Stimulated activated CD4-positive, alpha-beta T cell treated with anti-CD3 and anti-CD28 coated beads, Interleukin-1b, Interleukin-23, amount 100 ng/mL, for 48 hours (primary cell): ENCODE measurements around the gene SULF2.

ENCODE experiments used
- DNase-seq: peaks from one replicate; pipeline ENCODE4 v3.0.0-alpha.2; 2020

Gene SULF2

GRCh38 chr20:47733892-47734291, 51.4 kb downstream of the SULF2 start:
- no peak for DNase-seq

- no peak for DNase-seq
Measured at GRCh38 chr20:47730744-47731143, 54.5 kb downstream of the SULF2 start.

GRCh38 chr20:47729472-47729871, 55.8 kb downstream of the SULF2 start:
- DNase-seq = no peak

DNA sequence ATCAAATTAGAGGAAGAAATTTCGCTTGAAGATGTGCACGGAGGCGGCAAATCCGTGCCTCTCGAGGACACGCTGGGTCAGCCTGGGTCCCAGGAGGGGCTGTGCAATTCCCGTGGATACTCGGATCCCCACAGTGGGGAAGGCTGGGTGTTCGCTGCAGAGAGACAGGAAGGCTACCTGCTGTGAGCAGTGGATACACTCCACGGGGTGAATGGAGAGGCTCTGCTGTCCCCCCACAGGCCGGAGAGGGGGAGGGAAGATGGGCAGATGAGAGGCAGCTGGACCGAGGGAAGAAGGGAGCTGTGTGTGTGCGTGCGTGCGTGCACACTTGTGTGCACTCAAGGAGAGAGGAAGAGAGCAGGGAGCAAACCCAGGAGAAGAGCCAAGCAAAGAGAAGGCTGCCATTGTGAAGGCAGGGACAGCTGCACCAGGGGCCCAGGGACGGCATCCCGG, 57.3 kb downstream of the SULF2 start:
- DNase-seq = no peak

DNA sequence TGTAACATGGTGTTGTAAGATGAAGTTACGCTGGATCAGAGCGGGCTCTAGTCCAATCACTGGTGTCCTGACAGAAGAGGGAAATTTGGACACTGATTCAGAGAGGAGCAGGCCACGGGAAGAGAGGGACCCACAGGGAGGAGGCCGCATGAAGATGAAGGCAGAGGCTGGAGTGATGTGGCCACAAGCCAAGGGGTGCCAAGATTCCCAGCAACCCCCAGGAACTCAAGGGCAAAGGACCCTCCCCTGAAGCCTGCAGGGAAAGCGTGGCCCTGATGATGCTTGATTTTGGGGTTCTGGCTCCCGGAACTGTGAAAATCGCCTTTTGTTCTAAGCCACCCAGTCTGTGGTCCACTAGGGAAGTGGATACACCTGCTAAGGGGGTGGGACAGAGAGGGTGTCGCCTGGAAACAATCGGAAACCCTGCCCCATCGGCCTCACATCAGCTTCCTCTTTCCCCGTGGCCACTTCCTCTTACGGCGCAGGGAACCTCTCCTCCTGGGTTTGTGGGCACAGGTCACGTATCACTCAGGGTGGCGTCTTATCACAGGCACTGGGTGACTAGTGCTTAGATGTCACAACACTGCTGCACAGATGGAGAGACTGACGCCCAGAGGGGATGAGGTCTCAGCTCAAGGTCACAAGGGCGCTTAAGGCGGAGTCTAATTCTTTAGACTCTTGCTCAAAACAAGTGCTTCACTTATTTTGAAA, 58.0 kb downstream of the SULF2 start:
- peak; percentile 84 for DNase-seq

DNA sequence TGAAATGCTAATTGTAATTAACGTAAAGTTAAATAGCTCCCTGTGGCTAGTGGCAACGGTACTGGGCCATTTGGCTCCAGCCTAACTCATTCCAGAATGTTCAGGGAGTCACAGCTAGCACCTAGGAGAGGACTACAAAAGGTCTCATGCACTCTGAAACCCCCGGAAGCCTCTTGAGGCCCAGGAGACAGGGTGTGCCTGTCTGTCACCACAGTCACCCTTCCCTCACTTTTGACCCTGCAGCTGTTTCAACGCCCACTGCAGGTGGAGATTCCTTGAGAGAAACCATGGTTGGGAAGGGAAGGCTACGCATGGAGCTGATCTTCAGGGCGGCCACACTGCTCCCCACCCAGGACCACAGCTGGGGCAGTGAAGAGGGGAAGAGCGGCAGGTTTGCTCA, 58.6 kb downstream of the SULF2 start:
- DNase-seq = no peak

GRCh38 chr20:47725248-47725973, 59.9 kb downstream of the SULF2 start:
- DNase-seq = peak; percentile 84

DNA sequence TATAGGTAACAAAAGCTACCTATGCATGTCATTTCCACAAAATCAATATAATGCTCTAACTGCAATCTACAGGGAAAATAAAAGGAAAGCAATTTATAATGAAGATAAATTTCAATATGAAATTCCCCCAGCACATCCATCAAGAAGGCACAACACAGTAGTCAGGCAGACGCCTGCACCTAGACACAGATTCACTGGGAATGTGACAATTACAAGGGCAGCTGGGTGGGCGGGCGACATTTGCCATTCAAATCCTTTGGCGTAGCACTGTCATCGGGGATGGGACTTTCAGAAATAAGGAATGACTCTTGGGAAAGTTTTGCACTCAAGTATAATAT, 60.4 kb downstream of the SULF2 start:
- no peak for DNase-seq

GRCh38 chr20:47724396-47724795, 60.9 kb downstream of the SULF2 start:
- DNase-seq = no peak

DNA sequence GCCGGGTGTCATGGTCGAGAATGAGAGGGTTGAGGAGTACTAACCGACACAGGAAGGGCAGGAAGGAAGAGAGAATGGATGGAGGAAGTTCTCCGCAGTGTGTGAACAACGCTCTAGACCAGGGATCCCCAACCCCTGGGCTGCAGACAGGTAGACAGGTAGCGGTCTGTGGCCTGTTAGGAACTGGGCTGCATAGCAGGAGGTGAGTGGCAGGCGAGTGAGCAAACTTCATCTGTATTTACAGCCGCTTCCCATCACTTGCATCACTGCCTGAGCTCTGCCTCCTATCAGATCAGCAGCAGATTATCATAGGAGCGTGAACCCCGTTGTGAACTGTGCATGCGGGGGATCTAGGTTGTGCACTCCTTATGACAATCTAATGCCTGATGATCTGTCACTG, 62.0 kb downstream of the SULF2 start:
- no peak for DNase-seq

GRCh38 chr20:47720636-47721427, 64.4 kb downstream of the SULF2 start:
- DNase-seq = no peak

DNA sequence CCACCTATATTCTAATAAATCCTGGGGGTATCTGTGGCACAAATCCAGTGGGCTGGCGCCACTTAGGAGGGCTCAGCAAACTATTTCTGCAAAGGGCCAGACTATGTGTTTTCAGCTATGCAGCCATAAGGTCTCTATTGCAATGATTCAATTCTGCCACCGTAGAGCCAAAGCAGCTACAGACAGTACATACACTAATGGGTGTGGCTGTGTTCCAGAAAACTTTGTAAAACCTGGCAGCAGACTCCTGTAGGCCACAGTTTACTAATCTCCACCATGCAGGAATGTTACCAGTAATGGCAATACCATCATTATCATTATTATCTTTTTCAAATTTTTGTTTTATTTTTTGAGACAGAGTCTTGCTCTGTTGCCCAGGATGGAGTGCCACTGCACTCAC, 65.7 kb downstream of the SULF2 start:
- DNase-seq = no peak

DNA sequence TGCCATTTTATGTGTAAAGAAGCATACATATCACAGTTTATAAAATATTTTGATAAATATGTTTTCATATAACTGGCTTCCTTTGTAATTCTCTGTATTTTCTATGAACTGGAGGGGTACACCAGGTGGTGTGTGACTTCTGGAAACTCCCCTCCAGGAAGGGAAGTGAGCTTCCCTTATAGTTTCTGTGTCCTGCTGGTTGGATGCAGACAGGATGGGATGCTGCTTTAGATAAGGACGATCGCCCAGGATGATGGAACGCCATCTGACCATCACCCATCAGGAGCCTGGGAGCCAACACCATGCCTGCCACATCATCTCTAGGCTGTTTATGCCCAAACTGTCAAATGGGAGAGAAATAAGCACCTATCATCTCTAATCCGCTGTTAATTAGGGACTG, 66.1 kb downstream of the SULF2 start:
- no peak for DNase-seq

DNA sequence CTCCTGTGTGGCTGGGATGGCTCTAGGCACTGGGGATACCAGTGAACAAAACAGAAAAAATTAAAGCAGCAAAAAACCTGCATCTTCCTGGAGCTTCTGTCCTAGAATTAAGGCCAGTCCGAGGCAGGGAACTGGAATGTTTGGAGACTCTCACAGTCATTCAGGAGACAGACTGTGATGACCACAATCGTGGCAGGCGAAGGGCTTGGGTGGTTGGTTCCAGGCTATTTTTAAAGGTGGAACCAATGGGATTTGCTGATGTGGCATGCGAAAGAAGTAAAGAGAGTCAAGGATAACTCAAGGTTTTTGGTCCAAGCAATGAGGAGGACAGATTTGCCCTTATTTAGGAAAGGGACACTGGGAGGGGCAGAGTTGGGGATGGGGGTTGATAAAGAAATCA, 66.9 kb downstream of the SULF2 start:
- DNase-seq = no peak

- DNase-seq = no peak
Measured at GRCh38 chr20:47717421-47717820, 67.9 kb downstream of the SULF2 start.

DNA sequence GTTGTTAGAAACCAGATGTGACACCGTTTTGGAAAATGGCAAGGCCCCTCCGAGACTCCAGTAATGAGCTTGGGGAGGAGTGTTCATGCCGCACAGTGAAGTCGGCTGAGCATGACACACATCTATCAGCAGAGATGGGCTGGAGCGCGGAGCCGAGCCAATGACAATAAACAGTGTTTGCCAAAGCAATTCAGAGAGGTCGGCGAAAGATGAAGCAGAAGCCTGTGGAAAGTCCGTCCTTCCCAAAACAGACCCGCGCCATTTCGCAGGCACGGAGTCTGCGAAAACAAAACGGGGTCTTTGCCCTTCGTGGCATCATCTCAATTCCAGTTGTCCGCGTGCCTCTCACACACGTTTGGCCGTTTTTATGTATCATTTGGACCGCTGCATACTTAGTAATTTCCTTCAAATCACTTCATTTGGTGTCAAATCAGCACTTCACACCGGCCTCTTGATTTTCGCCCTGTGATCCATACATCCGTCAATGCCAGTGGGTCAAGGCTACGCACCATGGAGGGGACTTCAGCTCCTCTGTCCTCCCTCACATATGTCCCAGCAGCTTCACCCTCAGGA, 71.3 kb downstream of the SULF2 start:
- no peak for DNase-seq

DNA sequence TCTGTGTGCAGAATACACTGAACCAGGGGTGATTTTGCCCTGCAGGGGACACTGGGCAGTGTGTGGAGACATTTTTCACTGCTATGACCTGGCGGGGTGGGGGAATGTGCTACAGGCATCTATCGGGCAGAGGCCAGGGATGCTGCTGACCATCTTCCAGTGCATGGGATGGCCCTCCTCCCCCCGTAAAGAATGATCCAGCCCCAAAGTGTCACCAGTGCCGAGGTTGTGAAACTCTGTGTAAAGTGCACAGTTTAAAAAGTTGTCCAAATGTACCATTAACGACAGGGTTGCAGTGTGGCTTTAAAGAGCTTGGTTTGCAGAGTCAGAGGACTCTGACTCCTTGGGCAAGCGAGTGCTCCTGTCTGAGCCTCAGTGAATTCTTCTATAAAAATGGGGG, 72.1 kb downstream of the SULF2 start:
- no peak for DNase-seq

DNA sequence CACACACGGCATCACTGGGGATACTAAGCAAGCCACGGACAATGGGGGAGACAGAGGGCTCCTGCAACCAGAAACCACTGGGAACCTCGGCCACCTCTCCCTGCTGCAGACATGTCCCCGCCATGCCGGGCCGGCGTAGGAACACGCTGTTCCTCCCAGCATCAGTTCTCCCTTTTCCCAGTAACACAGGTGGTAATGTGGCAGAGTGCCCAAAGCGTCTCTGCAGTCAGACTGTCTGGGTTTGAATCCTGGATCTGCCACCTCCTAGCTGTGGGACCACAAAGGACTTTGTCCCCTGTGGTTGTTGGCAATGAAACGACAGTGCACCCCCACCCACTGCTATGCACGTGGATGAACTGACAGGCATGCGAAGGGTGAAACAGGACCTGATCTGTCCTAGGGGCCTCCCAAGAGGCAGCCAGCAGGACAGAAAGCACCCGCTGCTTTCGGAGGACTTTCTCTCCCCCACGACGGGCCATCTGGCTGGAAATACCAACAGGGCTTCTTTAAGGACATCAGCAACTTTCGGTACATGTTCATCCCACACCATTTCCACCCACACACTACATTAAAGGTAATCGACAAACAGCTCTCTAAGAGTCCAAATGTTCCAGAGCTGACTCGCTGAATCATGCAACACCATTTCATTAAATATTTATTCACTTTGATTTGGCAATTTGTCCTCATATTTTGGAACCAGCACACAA, 74.1 kb downstream of the SULF2 start:
- no peak for DNase-seq

DNA sequence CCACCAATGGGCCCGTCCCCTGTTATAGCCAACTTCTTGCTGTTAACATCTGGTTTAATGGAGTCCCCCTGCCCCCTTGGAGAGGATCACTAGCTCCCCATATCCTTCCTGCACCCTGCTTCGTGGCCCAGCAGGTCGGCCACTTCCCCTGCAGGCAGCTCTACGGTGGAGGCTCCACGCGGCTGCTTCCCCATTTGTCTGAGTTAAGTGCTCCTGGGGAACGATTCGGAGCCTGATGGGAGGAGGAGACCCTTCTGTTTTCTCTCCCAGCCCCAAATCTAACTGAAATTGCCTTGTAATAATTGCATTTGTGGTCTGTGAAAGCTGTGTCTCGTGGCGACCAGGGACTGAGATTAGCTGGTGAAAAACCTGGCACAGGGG, 74.6 kb downstream of the SULF2 start:
- no peak for DNase-seq

DNA sequence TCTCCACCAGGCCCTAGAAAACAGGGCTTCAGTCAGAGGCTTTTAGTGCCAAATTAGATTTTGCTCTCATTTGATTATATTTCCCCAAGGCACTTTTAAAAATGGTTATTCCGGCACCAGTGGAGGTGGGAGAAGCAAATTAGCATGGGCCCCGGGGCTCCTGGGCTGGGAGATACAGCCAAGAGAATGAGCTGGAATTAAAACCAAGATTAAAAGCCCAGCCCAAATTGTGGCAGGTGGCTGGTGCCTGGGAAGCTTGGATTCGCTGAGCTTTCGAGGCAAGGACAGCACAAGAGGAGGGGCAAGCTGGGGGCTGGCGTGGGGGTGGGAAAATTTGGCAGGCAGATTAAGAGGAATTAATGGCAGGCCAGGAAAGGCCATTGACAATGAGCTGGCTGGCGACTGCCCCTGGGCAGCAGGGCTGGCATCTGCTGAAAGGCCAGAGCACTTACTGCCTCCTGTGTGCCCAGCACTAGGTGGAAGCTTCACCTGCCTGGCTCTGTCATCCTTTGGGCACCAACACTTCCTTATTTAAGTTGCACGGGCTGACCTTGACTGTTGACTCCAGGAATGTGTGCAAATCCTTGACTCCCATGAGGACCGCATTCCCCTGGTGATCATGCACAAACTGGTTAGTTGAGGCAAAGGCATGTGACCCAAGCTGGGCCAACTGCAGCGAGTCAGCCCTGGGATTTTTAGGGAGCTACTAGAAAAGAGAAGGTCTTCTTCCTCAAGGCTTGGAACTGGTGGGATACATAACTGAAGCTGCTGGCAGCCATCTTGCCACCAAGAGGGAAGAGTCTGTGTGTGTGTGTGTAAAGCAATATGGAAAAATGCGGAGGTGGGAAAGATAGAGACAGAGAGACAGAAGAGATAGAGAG, 76.1 kb downstream of the SULF2 start:
- DNase-seq = no peak

- no peak for DNase-seq
Measured at GRCh38 chr20:47708140-47708807, 77.0 kb downstream of the SULF2 start.
